Right atrium auricular region (tissue), 2 donors: ENCODE results near the gene AMPD2. TPM values are rescaled to one million over a fixed set of nuclear protein-coding genes. Genes with fewer than 3 reads are reported as not detected.

Experiments
- DNase-seq: peaks from one replicate; pipeline ENCODE4 v3.0.0-alpha.2; 2019; ENCODE audit warnings: low spot score
- H3K27ac ChIP-seq, 2 donors: fragments of 200-600 bp; sonication (generic); 1 replicate in 1 of 2; 2 replicates in 1 of 2; pipeline ENCODE4 v1.5.1; 2016 to 2019
- H3K27me3 ChIP-seq, 2 donors: fragments of 200-600 bp; sonication (generic); one replicate each; pipeline versions ENCODE4 v1.5.1 to v1.6.0; 2017 to 2019
- H3K36me3 ChIP-seq: fragments of 200-600 bp; sonication (generic); one replicate; pipeline ENCODE4 v1.5.1; 2016
- H3K4me1 ChIP-seq, 2 donors: fragments of 200-600 bp; sonication (generic); one replicate each; pipeline versions ENCODE4 v1.5.1 to v1.6.0; 2017 to 2019
- H3K4me3 ChIP-seq, 2 donors: fragments of 200-600 bp; sonication (generic); 1 replicate in 1 of 2; 2 replicates in 1 of 2; pipeline ENCODE4 v1.5.1; 2017 to 2019; ENCODE audit warnings: mild to moderate bottlenecking in 1 of 2, moderate library complexity in 1 of 2
- H3K9me3 ChIP-seq, 2 donors: fragments of 200-600 bp; sonication (generic); one replicate each; pipeline ENCODE4 v1.5.1; 2019
- CTCF ChIP-seq, 2 donors: fragments of 200-600 bp; sonication (generic); IDR thresholded peaks; one replicate each; pipeline ENCODE4 v1.5.1; 2019; ENCODE audit warnings: antibody characterized with exemption in 2 of 2
- total RNA-seq, 2 donors: library from RNA; depleted of rRNA; stranded (reverse); fragments of >200 nt; gene quantifications; one replicate each; pipeline ENCODE4 v1.1.0, GENCODE V29; 2016

The AMPD2 gene
- total RNA-seq, 2 donors from 2014 or later = 16.1 to 17.9 TPM

- peak; percentile 55 for DNase-seq
These were observed 2.7 kb downstream of the AMPD2 start for GRCh38 chr1:109622137-109622892.

GRCh38 chr1:109622895-109623294 lies 3.3 kb downstream of the AMPD2 start:
- TF ChIP-seq CTCF (IDR thresholded peaks at IDR 0.05) = no peak
- no peak overlapping the region for H3K27ac ChIP-seq
- peaks cover 11% of the 10 kb centered on the region for H3K36me3 ChIP-seq
- no peaks in the 10 kb centered on the region for H3K9me3 ChIP-seq
- no peak overlapping the region for H3K4me3 ChIP-seq
- H3K27me3 ChIP-seq = no peaks in the 10 kb centered on the region
- peak; percentile 51 for DNase-seq
- H3K4me1 ChIP-seq = peaks cover 0 to 54% of the 10 kb centered on the region in 2 donors

More at GRCh38 chr1:109622137-109622892, 2.7 kb downstream of the AMPD2 start:
- Histone ChIP-seq H3K9me3 (no peaks in the 10 kb centered on the region), H3K4me1 (peaks cover 0 to 59% of the 10 kb centered on the region in 2 donors), H3K36me3 (peaks cover 7% of the 10 kb centered on the region), H3K27me3 (no peaks in the 10 kb centered on the region), H3K4me3 (no peak overlapping the region), H3K27ac (no peak overlapping the region)
- TF ChIP-seq CTCF (IDR thresholded peaks at IDR 0.05) = no peak

GRCh38 chr1:109623601-109624161 lies 4.0 kb downstream of the AMPD2 start:
- Histone ChIP-seq H3K4me1 (peaks cover 0 to 54% of the 10 kb centered on the region in 2 donors), H3K27ac (peak overlapping the region in 1 of 2 donors; percentile 21), H3K27me3 (no peaks in the 10 kb centered on the region), H3K9me3 (no peaks in the 10 kb centered on the region), H3K36me3 (peaks cover 18% of the 10 kb centered on the region), H3K4me3 (no peak overlapping the region)
- no peak for TF ChIP-seq CTCF (IDR thresholded peaks at IDR 0.05)
- DNase-seq = peak; percentile 58

GRCh38 chr1:109624201-109625010 lies 4.8 kb downstream of the AMPD2 start:
- peak; percentile 57 for DNase-seq
- Histone ChIP-seq H3K27me3 (no peaks in the 10 kb centered on the region), H3K36me3 (peaks cover 25% of the 10 kb centered on the region), H3K4me3 (no peak overlapping the region), H3K4me1 (peaks cover 0 to 47% of the 10 kb centered on the region in 2 donors), H3K27ac (peak overlapping the region in 1 of 2 donors; percentile 21), H3K9me3 (no peaks in the 10 kb centered on the region)
- TF ChIP-seq CTCF (IDR thresholded peaks at IDR 0.05) = no peak

GRCh38 chr1:109625176-109625575 lies 5.5 kb downstream of the AMPD2 start:
- TF ChIP-seq CTCF (IDR thresholded peaks at IDR 0.05) = no peak
- Histone ChIP-seq H3K27ac (no peak overlapping the region), H3K4me3 (no peak overlapping the region), H3K27me3 (no peaks in the 10 kb centered on the region), H3K36me3 (peaks cover 28% of the 10 kb centered on the region), H3K4me1 (peaks cover 0 to 42% of the 10 kb centered on the region in 2 donors), H3K9me3 (no peaks in the 10 kb centered on the region)
- peak; percentile 53 for DNase-seq
